HL-60 (cell line): ENCODE data around the gene KMT2C.

ENCODE experiments used
- DNase-seq, 2 experiments: peaks; one replicate each; pipeline ENCODE4 v3.0.0-alpha.2; 2010 to 2020; ENCODE audit warnings: low read depth in 1 of 2, low spot score in 1 of 2
- H3K27ac ChIP-seq: fragments of 250-450 bp; sonication (Bioruptor Pico); replicated peaks from 2 replicates; pipeline ENCODE4 v1.5.1; 2020; ENCODE audit warnings: mild to moderate bottlenecking, moderate library complexity
- H3K27me3 ChIP-seq: fragments of 250-450 bp; sonication (Bioruptor Pico); 2 replicates; pipeline ENCODE4 v1.5.1; 2021; ENCODE audit warnings: mild to moderate bottlenecking, moderate library complexity; ENCODE audit not compliant: insufficient read depth, poor library complexity, severe bottlenecking
- H3K4me3 ChIP-seq: replicated peaks from 2 replicates; pipeline ENCODE4 v1.5.1; 2011; ENCODE audit warnings: mild to moderate bottlenecking, control low read depth, low read length; ENCODE audit not compliant: insufficient read depth
- GABPA ChIP-seq: IDR thresholded peaks from 2 replicates; pipeline ENCODE4 v1.6.1; 2012; ENCODE audit warnings: low read depth
- POLR2AphosphoS5 ChIP-seq: IDR thresholded peaks from 2 replicates; pipeline ENCODE4 v1.6.1; 2012; ENCODE audit warnings: low read depth
- SPI1 ChIP-seq: IDR thresholded peaks from 2 replicates; pipeline ENCODE4 v1.6.1; 2012; ENCODE audit warnings: low read depth, mild to moderate bottlenecking, borderline replicate concordance
- TF ChIP-seq, protein P1 (sequence below): IDR thresholded peaks from 2 replicates; pipeline ENCODE4 v1.6.1; 2012; ENCODE audit warnings: low read depth; ENCODE audit not compliant: insufficient replicate concordance
- TF ChIP-seq, protein P2 (sequence below): IDR thresholded peaks from one replicate; pipeline ENCODE4 v1.5.1; 2011; ENCODE audit warnings: low read length, control low read depth, inconsistent platforms; ENCODE audit not compliant: insufficient read depth

Gene KMT2C

GRCh38 chr7:152097330-152097729 is 338.5 kb downstream of the KMT2C start:
- no peak for DNase-seq
- no peaks in the 10 kb centered on the region for H3K27me3 ChIP-seq
- H3K27ac ChIP-seq = no peak overlapping the region
- no peak overlapping the region for H3K4me3 ChIP-seq
- no peak for TF ChIP-seq SPI1
- TF ChIP-seq, protein P1, sequence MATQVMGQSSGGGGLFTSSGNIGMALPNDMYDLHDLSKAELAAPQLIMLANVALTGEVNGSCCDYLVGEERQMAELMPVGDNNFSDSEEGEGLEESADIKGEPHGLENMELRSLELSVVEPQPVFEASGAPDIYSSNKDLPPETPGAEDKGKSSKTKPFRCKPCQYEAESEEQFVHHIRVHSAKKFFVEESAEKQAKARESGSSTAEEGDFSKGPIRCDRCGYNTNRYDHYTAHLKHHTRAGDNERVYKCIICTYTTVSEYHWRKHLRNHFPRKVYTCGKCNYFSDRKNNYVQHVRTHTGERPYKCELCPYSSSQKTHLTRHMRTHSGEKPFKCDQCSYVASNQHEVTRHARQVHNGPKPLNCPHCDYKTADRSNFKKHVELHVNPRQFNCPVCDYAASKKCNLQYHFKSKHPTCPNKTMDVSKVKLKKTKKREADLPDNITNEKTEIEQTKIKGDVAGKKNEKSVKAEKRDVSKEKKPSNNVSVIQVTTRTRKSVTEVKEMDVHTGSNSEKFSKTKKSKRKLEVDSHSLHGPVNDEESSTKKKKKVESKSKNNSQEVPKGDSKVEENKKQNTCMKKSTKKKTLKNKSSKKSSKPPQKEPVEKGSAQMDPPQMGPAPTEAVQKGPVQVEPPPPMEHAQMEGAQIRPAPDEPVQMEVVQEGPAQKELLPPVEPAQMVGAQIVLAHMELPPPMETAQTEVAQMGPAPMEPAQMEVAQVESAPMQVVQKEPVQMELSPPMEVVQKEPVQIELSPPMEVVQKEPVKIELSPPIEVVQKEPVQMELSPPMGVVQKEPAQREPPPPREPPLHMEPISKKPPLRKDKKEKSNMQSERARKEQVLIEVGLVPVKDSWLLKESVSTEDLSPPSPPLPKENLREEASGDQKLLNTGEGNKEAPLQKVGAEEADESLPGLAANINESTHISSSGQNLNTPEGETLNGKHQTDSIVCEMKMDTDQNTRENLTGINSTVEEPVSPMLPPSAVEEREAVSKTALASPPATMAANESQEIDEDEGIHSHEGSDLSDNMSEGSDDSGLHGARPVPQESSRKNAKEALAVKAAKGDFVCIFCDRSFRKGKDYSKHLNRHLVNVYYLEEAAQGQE = no peak

- Histone ChIP-seq H3K4me3 (no peak overlapping the region), H3K27me3 (no peaks in the 10 kb centered on the region), H3K27ac (no peak overlapping the region)
- DNase-seq = no peak
- TF ChIP-seq SPI1 (no peak), GABPA (no peak), POLR2AphosphoS5 (no peak)
- TF ChIP-seq, protein P2, sequence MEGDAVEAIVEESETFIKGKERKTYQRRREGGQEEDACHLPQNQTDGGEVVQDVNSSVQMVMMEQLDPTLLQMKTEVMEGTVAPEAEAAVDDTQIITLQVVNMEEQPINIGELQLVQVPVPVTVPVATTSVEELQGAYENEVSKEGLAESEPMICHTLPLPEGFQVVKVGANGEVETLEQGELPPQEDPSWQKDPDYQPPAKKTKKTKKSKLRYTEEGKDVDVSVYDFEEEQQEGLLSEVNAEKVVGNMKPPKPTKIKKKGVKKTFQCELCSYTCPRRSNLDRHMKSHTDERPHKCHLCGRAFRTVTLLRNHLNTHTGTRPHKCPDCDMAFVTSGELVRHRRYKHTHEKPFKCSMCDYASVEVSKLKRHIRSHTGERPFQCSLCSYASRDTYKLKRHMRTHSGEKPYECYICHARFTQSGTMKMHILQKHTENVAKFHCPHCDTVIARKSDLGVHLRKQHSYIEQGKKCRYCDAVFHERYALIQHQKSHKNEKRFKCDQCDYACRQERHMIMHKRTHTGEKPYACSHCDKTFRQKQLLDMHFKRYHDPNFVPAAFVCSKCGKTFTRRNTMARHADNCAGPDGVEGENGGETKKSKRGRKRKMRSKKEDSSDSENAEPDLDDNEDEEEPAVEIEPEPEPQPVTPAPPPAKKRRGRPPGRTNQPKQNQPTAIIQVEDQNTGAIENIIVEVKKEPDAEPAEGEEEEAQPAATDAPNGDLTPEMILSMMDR = no peak
- TF ChIP-seq, protein P1 = no peak
Observed at GRCh38 chr7:152095771-152096170, 340.0 kb downstream of the KMT2C start.

DNA sequence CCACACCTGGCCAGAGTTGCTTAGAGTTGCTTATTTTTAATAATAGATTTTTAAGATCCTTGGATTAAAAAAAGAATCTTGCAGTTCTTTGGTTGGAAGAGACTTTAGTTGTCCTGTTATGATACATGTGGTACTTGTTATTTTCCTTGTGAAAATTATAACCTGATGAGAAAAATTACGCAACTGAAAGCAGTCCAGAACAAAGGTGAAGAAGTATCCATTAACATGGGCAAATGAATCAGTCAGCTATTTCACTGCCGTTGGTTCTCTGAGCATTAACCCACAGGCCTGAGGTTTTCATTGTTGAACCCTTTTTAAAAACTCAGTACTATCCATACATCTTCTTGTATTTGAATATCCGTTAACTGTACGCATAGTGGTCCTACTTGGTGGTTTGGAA is 342.1 kb downstream of the KMT2C start:
- no peaks in the 10 kb centered on the region for H3K27me3 ChIP-seq
- no peak overlapping the region for H3K27ac ChIP-seq
- H3K4me3 ChIP-seq = no peak overlapping the region
- no peak for DNase-seq
- TF ChIP-seq, protein P2 = no peak
- no peak for TF ChIP-seq SPI1
- TF ChIP-seq, protein P1 = no peak
- TF ChIP-seq POLR2AphosphoS5 = no peak
- no peak for TF ChIP-seq GABPA

- Histone ChIP-seq H3K27me3 (no peaks in the 10 kb centered on the region), H3K4me3 (no peak overlapping the region), H3K27ac (no peak overlapping the region)
- TF ChIP-seq, protein P1 = no peak
- TF ChIP-seq POLR2AphosphoS5 = no peak
- TF ChIP-seq GABPA = no peak
- TF ChIP-seq, protein P2 = no peak
- no peak for TF ChIP-seq SPI1
- DNase-seq = no peak
Observed at GRCh38 chr7:152090747-152091146, 345.1 kb downstream of the KMT2C start.
